Uterus (tissue), 2 donors: ENCODE data around the gene IDH2.

Source experiments
- POLR2A ChIP-seq, 2 donors: fragments of 450-650 bp; IDR thresholded peaks; one replicate each; pipeline ENCODE4 v1.6.1; 2016; ENCODE audit warnings: antibody characterized with exemption in 2 of 2, mild to moderate bottlenecking in 1 of 2, moderate library complexity in 1 of 2
- TF ChIP-seq, protein P1 (sequence below), 4 experiments: fragments of 200-600 bp in 2 of 4; fragments of 450-650 bp in 2 of 4; sonication (generic) in 2 of 4; IDR thresholded peaks; one replicate each; pipeline ENCODE4 v1.5.1; 2016 to 2019; ENCODE audit warnings: antibody characterized with exemption in 4 of 4, mild to moderate bottlenecking in 2 of 4, moderate library complexity in 1 of 4

DNA sequence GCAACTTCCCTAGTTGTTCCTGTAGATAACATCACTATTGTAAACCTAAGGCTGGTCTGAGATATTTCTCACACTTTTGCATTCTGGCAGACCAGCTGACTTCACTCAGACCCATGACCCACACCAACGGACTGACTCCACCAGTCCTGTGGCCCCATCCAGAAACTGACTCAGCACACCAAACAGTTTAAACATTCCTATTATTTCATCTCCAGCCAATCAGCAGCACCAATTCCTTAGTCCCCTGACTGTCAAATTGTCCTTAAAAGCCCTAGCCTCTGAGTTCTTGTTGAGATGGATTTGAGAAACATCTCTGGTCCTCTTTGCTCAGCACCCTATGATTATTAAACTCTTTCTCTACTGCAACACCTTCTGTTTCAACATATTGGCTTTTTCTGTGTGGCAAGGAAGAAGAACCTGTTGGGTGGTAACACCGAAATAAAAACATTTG lies 12.2 kb upstream of the IDH2 start:
- TF ChIP-seq, protein P1, sequence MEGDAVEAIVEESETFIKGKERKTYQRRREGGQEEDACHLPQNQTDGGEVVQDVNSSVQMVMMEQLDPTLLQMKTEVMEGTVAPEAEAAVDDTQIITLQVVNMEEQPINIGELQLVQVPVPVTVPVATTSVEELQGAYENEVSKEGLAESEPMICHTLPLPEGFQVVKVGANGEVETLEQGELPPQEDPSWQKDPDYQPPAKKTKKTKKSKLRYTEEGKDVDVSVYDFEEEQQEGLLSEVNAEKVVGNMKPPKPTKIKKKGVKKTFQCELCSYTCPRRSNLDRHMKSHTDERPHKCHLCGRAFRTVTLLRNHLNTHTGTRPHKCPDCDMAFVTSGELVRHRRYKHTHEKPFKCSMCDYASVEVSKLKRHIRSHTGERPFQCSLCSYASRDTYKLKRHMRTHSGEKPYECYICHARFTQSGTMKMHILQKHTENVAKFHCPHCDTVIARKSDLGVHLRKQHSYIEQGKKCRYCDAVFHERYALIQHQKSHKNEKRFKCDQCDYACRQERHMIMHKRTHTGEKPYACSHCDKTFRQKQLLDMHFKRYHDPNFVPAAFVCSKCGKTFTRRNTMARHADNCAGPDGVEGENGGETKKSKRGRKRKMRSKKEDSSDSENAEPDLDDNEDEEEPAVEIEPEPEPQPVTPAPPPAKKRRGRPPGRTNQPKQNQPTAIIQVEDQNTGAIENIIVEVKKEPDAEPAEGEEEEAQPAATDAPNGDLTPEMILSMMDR (IDR thresholded peaks at IDR 0.05), result no peak
- no peak for TF ChIP-seq POLR2A (IDR thresholded peaks at IDR 0.05)
